Liver (tissue), 3 donors: ENCODE data around the gene JDP2.

Experiments used
- CTCF ChIP-seq: fragments of 150-350 bp; IDR thresholded peaks from 2 replicates; pipeline ENCODE4 v1.5.1; 2017; ENCODE audit warnings: improper control_type of control experiment, low read depth, low read length; ENCODE audit not compliant: missing input control
- RXRA ChIP-seq, 2 donors: IDR thresholded peaks; 2 replicates each; pipeline ENCODE4 v1.6.1; 2017 to 2018; ENCODE audit warnings: antibody characterized with exemption in 2 of 2, mild to moderate bottlenecking in 1 of 2
- donor health status: healthy.
- donor health status: healthy.

- TF ChIP-seq CTCF (no peak), RXRA (IDR thresholded peaks at IDR 0.05) (no peak)
Measured at GRCh38 chr14:75496755-75497154, 68.9 kb downstream of the JDP2 start.
